K562 (cell line): ENCODE measurements around the gene KNCN. TPM values are rescaled to one million over a fixed set of nuclear protein-coding genes. Genes with fewer than 3 reads are reported as not detected.

Experiments
- ADNP ChIP-seq: fragments of 200-800 bp; sonication (Bioruptor generic); IDR thresholded peaks from 2 replicates; pipeline ENCODE4 v1.6.1; 2016; ENCODE audit warnings: missing genetic modification characterization, missing compliant biosample characterization
- ATF1 ChIP-seq, 2 experiments: fragments of 450-650 bp in 1 of 2; IDR thresholded peaks; 2 replicates each; pipeline ENCODE4 v1.6.1; 2016; ENCODE audit warnings: missing compliant biosample characterization in 1 of 2, missing genetic modification characterization in 1 of 2
- CBFA2T3 ChIP-seq: fragments of 450-650 bp; IDR thresholded peaks from 2 replicates; pipeline ENCODE4 v1.6.1; 2017
- CREM ChIP-seq: IDR thresholded peaks from 2 replicates; pipeline ENCODE4 v1.6.1; 2014; ENCODE audit warnings: antibody characterized with exemption, low read depth
- ETV1 ChIP-seq: fragments of 450-650 bp; conservative IDR thresholded peaks from 2 replicates; pipeline ENCODE4 v1.6.1; 2016; ENCODE audit warnings: missing genetic modification characterization, control low read depth, low read depth, missing compliant biosample characterization
- ETV6 ChIP-seq, 3 experiments: fragments of 150-350 bp in 1 of 3; sonication (generic) in 1 of 3; formaldehyde crosslinking in 1 of 3; IDR thresholded peaks; 2 replicates each; pipeline versions ENCODE4 v1.6.1 to v1.8.0; 2014 to 2022; ENCODE audit warnings: borderline replicate concordance in 2 of 3, low read depth in 2 of 3, antibody characterized with exemption in 1 of 3, low read length in 1 of 3, mild to moderate bottlenecking in 1 of 3, missing genetic modification reagents in 1 of 3
- FOXP1 ChIP-seq: sonication (generic); formaldehyde crosslinking; IDR thresholded peaks from 2 replicates; pipeline ENCODE4 v1.8.0; 2022; ENCODE audit warnings: mild to moderate bottlenecking, missing genetic modification reagents
- MAZ ChIP-seq, 2 experiments: fragments of 450-650 bp in 1 of 2; sonication (generic) in 1 of 2; formaldehyde crosslinking; IDR thresholded peaks in 1 of 2; conservative IDR thresholded peaks in 1 of 2; 2 replicates each; pipeline versions ENCODE4 v1.4.0 to v1.5.0; 2020; ENCODE audit warnings: mild to moderate bottlenecking in 1 of 2, missing genetic modification reagents in 1 of 2
- MYNN ChIP-seq, 2 experiments: sonication (generic); formaldehyde crosslinking in 1 of 2; IDR thresholded peaks; 2 replicates each; pipeline versions ENCODE4 v1.5.0 to v1.6.1; 2016 to 2020; ENCODE audit warnings: antibody characterized with exemption in 1 of 2, missing genetic modification reagents in 1 of 2
- NCOA1 ChIP-seq: fragments of 450-650 bp; IDR thresholded peaks from 2 replicates; pipeline ENCODE4 v1.6.1; 2016; ENCODE audit warnings: low read depth
- RAD51 ChIP-seq: fragments of 450-650 bp; IDR thresholded peaks from 2 replicates; pipeline ENCODE4 v1.7.1; 2016; ENCODE audit warnings: low read depth, mild to moderate bottlenecking, borderline replicate concordance
- SUPT5H ChIP-seq: fragments of 450-650 bp; IDR thresholded peaks from 2 replicates; pipeline ENCODE4 v1.6.1; 2016
- ZNF696 ChIP-seq: fragments of 250-450 bp; sonication (Bioruptor Pico); conservative IDR thresholded peaks from 2 replicates; pipeline ENCODE4 v1.4.0; 2020; ENCODE audit warnings: mild to moderate bottlenecking, moderate library complexity
- polyA plus RNA-seq, 8 experiments: library from polyadenylated mRNA; depleted of rRNA in 4 of 8; stranded (reverse) in 5 of 8; unstranded in 3 of 8; fragments of >200 nt; fragmentation: Nextera tagmentation in 2 of 8; fragmentation: Illumina TruSeq in 1 of 8; extraction: Ambion mirVana in 2 of 8; extraction: Trizol in 1 of 8; gene quantifications; 2 replicates each; pipeline versions ENCODE4 v1.2.1 to v1.2.3, GENCODE V29; 2011 to 2014; ENCODE audit warnings: inconsistent platforms in 1 of 8, missing spikeins in 1 of 8
- total RNA-seq, 7 experiments: library from RNA; depleted of rRNA in 6 of 7; stranded (reverse); fragments of >200 nt in 6 of 7; fragmentation: Illumina TruSeq in 2 of 7; extraction: Trizol in 2 of 7; gene quantifications; 2 replicates each; pipeline versions ENCODE4 v1.2.1 to v1.2.3, GENCODE V29; 2011 to 2021; ENCODE audit warnings: low replicate concordance in 1 of 7
- TF ChIP-seq, protein P1 (sequence below): fragments of 450-650 bp; IDR thresholded peaks from 2 replicates; pipeline ENCODE4 v1.6.1; 2016; ENCODE audit warnings: borderline replicate concordance
- TF ChIP-seq, protein P2 (sequence below), 2 experiments: fragments of 450-650 bp; conservative IDR thresholded peaks; 2 replicates each; pipeline ENCODE4 v1.6.1; 2017; ENCODE audit warnings: mild to moderate bottlenecking in 2 of 2, moderate library complexity in 2 of 2
- TF ChIP-seq, protein P3 (sequence below): sonication (generic); formaldehyde crosslinking; IDR thresholded peaks from 2 replicates; pipeline ENCODE4 v1.8.0; 2022; ENCODE audit warnings: mild to moderate bottlenecking, missing genetic modification reagents
- TF ChIP-seq, protein P4 (sequence below): fragments of 250-450 bp; sonication (Bioruptor Pico); IDR thresholded peaks from 2 replicates; pipeline ENCODE4 v1.4.0; 2020; ENCODE audit warnings: mild to moderate bottlenecking, moderate library complexity

The KNCN gene
- total and polyA plus RNA-seq, 9 of the 15 experiments (the other 6 are each of a cell fraction or from before 2014, with no cell fraction given) = not detected

DNA sequence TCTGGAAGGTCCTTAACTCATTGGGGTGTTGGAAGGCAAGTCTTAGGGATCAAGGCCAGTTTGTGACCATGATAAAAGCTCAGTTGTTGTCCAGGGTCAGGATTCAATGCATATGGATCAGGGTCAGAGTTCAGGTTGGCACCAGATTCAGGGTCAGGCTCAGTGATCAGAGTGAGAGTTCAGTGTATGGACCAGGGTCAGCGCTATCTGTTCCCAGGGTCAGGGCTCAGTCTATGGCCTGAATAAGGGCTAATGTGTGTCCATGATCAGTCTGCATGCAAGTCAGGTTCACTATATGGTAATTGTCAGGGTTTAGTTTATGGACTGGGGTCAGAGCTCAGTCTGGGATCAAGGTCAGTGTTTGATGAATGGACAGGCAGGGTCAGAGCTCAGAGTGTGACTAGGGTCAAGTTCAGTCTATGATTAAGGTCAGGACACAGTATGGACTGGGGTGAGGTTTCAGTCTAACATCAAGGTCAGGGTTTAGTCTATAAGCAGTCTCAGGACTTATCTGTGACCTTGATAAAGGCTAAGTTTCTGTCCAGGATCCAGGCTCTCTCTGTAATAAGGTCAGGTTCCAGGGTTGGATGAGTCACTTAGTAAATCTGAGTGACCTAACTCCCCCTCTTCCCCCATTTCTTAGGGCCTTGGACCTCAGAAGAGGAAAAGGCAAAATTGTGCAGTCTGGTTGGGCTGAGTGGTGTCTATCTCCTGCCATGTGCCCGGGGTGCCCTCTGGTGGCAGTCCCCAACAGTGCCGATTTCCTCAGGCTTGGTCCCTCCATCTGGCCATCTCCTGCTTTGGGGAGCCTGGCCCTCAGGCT lies 23.8 kb downstream of the KNCN start (continued):
- no peak for TF ChIP-seq ATF1 (CRISPR knock-in tag; IDR thresholded peaks at IDR 0.05)
- peak; percentile 42; the same call in 1 of the 2 replicates for TF ChIP-seq ATF1 (tag; IDR thresholded peaks at IDR 0.05)
- TF ChIP-seq, protein P1, sequence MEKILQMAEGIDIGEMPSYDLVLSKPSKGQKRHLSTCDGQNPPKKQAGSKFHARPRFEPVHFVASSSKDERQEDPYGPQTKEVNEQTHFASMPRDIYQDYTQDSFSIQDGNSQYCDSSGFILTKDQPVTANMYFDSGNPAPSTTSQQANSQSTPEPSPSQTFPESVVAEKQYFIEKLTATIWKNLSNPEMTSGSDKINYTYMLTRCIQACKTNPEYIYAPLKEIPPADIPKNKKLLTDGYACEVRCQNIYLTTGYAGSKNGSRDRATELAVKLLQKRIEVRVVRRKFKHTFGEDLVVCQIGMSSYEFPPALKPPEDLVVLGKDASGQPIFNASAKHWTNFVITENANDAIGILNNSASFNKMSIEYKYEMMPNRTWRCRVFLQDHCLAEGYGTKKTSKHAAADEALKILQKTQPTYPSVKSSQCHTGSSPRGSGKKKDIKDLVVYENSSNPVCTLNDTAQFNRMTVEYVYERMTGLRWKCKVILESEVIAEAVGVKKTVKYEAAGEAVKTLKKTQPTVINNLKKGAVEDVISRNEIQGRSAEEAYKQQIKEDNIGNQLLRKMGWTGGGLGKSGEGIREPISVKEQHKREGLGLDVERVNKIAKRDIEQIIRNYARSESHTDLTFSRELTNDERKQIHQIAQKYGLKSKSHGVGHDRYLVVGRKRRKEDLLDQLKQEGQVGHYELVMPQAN = no peak
- TF ChIP-seq, protein P2, sequence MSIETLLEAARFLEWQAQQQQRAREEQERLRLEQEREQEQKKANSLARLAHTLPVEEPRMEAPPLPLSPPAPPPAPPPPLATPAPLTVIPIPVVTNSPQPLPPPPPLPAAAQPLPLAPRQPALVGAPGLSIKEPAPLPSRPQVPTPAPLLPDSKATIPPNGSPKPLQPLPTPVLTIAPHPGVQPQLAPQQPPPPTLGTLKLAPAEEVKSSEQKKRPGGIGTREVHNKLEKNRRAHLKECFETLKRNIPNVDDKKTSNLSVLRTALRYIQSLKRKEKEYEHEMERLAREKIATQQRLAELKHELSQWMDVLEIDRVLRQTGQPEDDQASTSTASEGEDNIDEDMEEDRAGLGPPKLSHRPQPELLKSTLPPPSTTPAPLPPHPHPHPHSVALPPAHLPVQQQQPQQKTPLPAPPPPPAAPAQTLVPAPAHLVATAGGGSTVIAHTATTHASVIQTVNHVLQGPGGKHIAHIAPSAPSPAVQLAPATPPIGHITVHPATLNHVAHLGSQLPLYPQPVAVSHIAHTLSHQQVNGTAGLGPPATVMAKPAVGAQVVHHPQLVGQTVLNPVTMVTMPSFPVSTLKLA (conservative IDR thresholded peaks at IDR 0.05) = peak in 1 of 2 experiments; percentile 39; a peak in 2 of 4 replicates
- TF ChIP-seq CBFA2T3 = peak; percentile 62
- TF ChIP-seq ETV1 (tag) = no peak
- TF ChIP-seq, protein P3, sequence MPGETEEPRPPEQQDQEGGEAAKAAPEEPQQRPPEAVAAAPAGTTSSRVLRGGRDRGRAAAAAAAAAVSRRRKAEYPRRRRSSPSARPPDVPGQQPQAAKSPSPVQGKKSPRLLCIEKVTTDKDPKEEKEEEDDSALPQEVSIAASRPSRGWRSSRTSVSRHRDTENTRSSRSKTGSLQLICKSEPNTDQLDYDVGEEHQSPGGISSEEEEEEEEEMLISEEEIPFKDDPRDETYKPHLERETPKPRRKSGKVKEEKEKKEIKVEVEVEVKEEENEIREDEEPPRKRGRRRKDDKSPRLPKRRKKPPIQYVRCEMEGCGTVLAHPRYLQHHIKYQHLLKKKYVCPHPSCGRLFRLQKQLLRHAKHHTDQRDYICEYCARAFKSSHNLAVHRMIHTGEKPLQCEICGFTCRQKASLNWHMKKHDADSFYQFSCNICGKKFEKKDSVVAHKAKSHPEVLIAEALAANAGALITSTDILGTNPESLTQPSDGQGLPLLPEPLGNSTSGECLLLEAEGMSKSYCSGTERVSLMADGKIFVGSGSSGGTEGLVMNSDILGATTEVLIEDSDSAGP = 0 out of 2 replicates have a peak, but pooled peaks have one; percentile 59
- TF ChIP-seq CREM = peak; percentile 29
- TF ChIP-seq, protein P4, sequence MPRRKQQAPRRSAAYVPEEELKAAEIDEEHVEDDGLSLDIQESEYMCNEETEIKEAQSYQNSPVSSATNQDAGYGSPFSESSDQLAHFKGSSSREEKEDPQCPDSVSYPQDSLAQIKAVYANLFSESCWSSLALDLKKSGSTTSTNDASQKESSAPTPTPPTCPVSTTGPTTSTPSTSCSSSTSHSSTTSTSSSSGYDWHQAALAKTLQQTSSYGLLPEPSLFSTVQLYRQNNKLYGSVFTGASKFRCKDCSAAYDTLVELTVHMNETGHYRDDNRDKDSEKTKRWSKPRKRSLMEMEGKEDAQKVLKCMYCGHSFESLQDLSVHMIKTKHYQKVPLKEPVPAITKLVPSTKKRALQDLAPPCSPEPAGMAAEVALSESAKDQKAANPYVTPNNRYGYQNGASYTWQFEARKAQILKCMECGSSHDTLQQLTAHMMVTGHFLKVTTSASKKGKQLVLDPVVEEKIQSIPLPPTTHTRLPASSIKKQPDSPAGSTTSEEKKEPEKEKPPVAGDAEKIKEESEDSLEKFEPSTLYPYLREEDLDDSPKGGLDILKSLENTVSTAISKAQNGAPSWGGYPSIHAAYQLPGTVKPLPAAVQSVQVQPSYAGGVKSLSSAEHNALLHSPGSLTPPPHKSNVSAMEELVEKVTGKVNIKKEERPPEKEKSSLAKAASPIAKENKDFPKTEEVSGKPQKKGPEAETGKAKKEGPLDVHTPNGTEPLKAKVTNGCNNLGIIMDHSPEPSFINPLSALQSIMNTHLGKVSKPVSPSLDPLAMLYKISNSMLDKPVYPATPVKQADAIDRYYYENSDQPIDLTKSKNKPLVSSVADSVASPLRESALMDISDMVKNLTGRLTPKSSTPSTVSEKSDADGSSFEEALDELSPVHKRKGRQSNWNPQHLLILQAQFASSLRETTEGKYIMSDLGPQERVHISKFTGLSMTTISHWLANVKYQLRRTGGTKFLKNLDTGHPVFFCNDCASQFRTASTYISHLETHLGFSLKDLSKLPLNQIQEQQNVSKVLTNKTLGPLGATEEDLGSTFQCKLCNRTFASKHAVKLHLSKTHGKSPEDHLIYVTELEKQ = no peak
- TF ChIP-seq MYNN (IDR thresholded peaks at IDR 0.05) = peak; percentile 79
- no peak for TF ChIP-seq MYNN (CRISPR knock-in tag; IDR thresholded peaks at IDR 0.05)
- TF ChIP-seq ZNF696 (CRISPR knock-in tag) = no peak
- peak; percentile 24; the same call in 1 of the 2 replicates for TF ChIP-seq NCOA1
- peak in 1 of 2 experiments; percentile 74; a peak in 3 of 4 replicates for TF ChIP-seq MAZ (CRISPR knock-in tag; conservative IDR thresholded peaks at IDR 0.05 in 1 of 2, IDR thresholded peaks at IDR 0.05 in 1 of 2)
- peak; percentile 22; the same call in 1 of the 2 replicates for TF ChIP-seq RAD51
- no peak for TF ChIP-seq ADNP (tag)
- no peak for TF ChIP-seq SUPT5H
- TF ChIP-seq ETV6 (IDR thresholded peaks at IDR 0.05; ENCODE audit: borderline replicate concordance in 1 of 2, low read depth in 2 of 2, low read length in 1 of 2) = peak in 1 of 2 experiments; percentile 34; a peak in 1 of 4 replicates
- no peak for TF ChIP-seq ETV6 (CRISPR knock-in tag; IDR thresholded peaks at IDR 0.05; ENCODE audit: borderline replicate concordance)
- TF ChIP-seq FOXP1 (CRISPR knock-in tag) = no peak
